Left colon (tissue), 2 donors: ENCODE measurements around the gene CCDC187. TPM values are rescaled to one million over a fixed set of nuclear protein-coding genes. Genes with fewer than 3 reads are reported as not detected.

ENCODE experiments used
- ATAC-seq: fragments of 200-7000 bp; cut with Tn5 transposase; one replicate; pipeline ENCODE4 v1.9.1; 2020; ENCODE audit warnings: mild to moderate bottlenecking, moderate library complexity
- DNase-seq, 2 donors: peaks; one replicate each; pipeline ENCODE4 v3.0.0-alpha.2; 2020
- intact Hi-C, 2 donors: fragments of 100-400 bp; cut with DNase I in 1 of 2; cut with micrococcal nuclease in 1 of 2; formaldehyde crosslinking; loops; one replicate each; pipeline versions ENCODE4 v1.11.2 to v1.14.0; 2022; cut with DNase I, micrococcal nuclease
- total RNA-seq, 2 donors: library from RNA; stranded (reverse); fragmentation: NEBNext Ultra II Directional; extraction: Animal tissue kit (Norgen Biotek cat#: 25700); gene quantifications; one replicate each; pipeline ENCODE4 v1.2.1, GENCODE V29; 2021
- donor health status: DM: no; HTN: no; CAD: no.
- donor health status: DM: yes; HTN: yes; CAD: no.

The CCDC187 gene
- total RNA-seq, 2 donors from 2014 or later = 0.52 to 0.67 TPM

DNA sequence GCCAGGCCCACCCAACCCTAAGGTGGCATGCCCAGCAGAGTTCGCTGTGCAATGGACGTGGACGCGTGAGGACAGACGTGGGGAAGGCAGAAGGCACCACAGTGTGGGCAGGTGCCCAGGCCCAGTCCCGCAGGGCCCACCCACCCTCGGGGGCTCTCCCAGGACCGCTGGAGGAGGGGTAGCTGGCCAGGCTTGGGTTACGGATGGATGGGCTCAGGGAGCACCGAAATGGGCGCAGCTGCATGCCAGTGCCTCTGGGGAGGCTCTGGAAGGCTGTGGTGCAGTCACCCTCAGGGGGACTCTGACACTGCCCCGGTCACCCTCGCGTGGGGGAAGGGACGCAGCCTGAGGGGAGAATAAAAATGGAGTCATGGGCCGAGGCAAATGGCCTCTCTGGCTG is 13.8 kb upstream of the CCDC187 start:
- no peak for ATAC-seq
- DNase-seq = no peak
- intact Hi-C loops = no loop called here

DNA sequence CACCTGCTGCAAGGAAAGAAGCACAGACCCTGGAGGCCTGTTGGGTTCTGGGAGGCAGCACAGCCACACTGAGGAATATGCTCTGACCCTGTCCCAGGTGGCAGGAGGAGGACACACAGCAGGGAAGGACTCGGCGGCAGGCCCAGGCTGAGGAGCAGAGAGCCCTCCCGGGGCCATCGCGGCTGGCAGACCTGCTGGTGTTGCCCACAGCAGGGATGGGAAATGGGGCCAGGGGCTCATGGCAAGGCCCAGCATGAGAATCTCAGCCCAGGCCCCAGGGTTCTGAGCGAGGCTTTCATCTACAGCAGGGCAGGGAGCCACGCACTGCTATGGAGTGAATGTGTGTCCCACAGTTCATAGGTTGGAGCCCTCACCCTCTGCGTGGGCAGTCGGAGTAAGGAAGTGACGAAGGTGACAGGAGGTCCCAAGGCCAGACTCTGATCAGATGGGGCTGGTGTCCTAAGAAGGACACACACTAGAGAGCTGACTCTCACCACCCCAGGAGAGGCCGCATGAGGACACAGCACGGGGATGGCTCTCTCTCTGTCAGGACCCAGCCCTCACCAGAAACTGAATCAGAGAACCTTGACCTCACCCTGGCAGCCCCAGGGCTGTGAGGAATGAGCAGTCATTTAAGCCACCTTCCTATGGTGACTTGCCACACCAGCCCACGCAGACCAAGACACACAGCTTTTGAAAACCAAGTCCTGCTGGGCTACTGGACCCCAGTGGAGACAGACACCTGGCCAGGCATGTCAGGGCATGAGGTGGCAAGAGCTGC is 13.2 kb upstream of the CCDC187 start:
- no peak for ATAC-seq

DNA sequence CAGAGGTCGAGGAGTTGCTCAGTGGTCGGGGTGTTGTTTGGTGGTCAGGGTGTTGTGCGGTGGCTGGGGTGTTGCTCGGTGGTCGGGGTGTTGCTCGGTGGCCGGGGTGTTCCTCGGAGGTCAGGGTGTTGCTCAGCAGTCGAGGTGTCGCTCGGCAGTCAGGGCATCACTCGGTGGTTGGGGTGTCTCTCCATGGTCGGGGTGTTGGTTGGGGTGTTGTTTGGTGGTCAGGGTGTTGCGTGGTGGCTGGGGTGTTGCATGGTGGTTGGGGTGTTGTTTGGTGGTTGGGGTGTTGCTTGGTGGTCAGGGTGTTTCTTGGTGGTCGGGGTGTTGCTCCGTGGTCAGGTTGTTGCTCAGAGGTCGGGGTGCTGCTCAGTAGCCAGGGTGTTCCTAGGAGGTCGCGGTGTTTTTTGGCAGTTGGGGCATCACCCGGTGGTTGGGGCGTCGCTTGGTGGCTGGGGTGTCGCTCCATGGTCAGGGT is 12.4 kb upstream of the CCDC187 start:
- DNase-seq (no peak), ATAC-seq (no peak)
- intact Hi-C loops = no loop called here

More for the DNA sequence above, 13.2 kb upstream of the CCDC187 start:
- intact Hi-C loops = no loop called here
- no peak for DNase-seq

DNA sequence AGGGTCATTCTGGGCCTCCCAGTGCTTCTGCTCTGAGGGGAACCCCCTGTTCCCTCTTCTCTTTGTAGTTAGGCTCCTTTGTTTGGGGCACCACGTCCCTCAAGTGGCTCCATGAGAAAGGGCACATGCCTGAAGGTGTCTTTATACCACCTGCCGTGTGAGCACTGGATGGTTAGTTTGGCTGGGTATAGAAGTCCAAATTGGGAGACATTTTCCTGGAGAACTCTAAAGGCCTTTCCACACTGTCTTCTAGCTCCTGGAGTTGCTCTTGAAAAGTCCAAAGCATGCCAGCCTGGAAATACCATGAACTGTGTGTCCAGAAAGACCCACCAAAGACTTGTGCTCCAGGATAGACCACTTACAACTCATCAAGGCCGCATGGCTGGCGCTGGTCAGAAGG is 11.1 kb upstream of the CCDC187 start:
- intact Hi-C loops = no loop called here
- no peak for ATAC-seq
- DNase-seq = no peak

DNA sequence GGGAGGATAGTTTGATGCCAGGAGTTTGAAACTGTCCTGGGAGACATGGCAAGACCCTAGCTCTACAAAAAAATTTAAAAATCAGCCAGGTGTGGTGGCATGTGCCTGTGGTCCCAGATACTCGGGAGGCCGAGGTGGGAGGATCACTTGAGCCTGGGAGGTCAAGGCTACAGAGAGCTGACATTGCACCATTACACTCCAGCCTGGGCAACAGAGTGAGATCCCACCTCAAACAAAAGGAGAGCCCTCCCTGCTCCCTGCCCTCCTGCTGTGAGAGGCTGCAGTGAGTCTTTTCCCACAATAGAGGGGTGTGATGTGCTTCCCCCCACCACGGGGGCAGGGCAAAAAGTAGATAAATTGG is 10.1 kb upstream of the CCDC187 start:
- DNase-seq = no peak
- intact Hi-C loops = no loop called here
- no peak for ATAC-seq

DNA sequence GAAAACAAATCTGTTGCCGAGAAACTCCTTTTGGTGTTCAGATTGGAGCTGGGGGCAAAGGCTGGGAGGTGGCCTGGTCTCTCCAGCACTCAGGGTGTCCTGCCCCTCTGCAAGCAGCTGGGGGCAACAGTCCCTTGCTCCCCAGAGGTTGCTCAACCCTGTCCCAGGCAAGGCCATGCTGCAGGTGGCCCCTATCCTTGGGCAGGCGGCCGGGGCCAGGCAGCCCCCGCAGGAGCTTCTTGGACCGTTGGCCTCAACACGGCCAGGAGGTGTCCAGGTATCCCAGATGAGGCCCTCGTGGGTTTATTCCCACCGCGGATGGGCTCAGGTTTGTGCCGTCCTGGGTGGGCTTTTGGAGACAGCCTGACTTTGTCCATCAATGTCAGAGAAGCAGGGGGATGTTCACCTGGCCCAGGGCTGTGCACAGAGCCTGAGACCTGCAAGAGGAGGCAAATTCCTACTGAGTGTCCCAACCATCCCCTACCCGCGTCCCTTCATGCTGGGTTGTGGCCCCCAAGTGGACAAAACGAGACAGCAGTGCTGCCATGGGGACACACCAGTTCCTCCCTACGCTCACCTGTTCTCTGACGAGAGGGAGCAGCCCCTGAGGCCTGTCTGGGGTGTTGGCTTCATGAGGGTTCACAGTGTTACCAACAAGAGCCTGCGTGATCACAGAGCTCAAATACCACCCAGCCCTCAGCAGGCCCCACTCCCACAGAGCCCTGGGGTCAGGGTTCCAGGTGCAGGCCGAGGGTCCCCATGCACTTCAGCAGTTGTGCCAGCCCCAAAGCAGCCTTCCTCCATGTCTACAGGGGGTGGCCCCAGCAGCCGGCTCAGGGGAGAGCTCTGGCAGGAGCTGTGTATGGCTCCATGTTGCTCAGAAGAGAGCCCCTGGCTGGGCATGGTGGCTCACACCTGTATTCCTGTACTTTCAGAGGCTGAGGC is 9.5 kb upstream of the CCDC187 start:
- DNase-seq (no peak), ATAC-seq (no peak)
- intact Hi-C loops = no loop called here

DNA sequence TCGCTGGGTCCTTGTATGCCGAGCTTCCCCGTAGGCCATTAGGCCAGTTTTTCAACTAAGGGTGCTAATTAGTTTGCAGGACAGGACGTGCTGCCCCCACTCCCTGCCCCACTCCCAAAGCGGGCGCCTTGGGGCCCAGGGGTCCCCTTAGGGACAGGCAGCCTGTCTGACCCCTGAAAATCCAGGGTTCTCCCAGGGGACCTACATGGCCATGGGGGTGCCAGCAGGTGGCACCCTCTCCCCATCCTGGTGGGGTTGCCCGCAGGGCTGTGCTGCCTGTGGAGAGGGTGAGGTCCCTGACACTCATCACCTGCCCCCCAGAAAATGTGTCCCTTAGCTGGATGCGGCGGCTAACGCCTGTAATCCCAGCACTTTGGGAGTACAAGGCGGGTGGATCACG is 8.5 kb upstream of the CCDC187 start:
- peak; percentile 35 for ATAC-seq
- intact Hi-C loops = no loop called here
- no peak for DNase-seq

DNA sequence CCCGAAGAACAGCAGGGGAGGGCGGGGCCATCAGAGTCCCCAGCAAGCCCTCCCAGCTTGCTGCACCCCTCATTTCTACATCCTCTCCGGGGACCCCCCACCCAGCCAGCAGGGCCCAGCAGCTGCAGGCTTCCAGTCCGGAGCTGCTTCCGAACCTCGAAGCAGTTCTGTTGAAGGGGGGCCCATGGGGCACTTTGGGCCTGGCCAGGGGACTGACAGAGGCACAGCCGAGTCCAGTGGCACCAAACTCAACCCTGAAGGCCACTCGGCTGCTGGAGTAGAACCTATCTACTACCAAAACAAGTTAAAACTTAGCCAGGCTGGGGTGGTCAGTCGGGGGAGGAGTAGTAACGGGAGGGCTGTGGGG is 8.1 kb upstream of the CCDC187 start:
- no peak for DNase-seq
- intact Hi-C loops = no loop called here
- ATAC-seq = no peak

DNA sequence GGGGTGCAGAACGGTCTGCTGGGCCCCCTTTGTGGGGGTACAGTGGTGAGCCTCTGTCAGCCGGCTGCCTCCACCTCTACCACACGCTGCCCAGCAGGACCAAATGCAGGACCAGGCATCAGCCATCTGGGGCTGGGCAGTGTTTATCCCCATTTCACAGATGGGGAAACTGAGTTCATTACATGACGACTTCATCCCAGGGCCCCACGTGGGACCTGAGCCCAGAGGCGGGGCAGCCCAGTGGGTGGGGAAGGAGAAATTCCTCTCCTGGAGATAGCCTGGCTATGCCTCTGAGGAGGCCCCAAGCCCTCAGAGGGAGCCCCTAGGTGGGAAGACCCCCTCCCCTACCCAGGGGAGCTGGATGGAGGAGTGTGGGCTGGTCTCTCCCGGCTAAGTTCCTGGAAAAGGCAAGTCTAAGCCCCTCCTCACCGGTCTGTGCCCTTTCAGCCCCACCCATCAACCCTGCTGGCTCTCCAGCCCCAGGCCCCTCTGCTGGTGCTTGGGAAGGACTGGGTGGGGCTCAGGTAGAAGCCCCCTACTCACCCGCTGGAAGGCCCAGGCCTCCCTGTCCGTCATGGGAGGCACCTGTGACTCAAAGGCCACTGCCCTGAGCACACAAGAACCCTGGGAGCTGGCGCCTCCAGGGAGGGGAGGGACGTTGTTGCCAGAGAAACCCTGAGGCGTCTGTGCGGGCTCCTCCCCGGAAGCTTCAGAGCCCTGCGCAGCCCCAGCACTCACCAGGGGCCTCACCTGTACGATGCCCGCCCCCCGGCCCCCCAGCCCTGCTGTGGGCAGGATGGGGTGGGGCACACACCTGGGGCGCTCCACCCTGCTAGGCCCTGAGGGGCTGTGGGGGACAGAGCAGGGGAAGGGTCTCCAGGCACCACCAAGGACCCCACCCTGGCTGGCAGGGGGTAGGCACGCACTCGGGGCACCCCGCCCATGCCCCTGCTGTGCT is 7.4 kb upstream of the CCDC187 start:
- ATAC-seq = peak; percentile 93
- peak; percentile 68 to 71 for DNase-seq
- intact Hi-C loops = no loop called here

DNA sequence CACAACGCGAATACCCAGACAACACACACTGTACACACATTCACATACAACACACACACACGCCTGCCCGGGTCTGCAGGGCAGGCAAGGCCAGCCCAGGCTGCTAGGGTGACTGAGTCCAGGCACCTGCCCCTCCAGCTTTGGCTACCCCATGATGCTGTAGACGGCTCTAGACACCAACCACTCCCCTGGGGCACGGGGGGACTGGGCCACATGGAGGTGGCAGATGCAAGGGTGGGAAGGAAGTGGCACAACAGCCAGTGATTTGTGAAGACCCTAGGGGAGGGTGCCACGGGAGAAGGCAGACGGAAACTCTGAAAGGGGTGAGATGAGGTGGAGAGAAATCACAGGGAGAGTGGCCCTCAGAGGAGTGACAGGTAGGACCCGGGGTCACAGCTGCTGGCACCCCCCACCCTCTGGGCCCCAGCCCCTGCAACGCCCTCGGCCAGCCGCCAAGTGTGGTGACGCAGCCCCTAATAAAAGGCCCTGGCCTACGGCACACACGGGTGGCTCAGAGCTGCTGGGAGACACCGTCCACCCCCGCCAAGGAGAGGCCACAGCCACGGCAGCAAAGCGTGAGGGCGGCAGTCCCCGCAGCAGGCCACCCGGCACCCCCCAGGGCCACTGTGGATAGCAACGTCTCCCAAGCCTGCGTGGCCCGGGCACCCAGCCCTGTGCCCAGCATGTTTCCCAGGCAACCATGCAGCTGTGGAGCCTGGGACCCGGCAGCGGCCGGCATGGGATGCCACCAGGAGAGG is 6.6 kb upstream of the CCDC187 start:
- ATAC-seq (peak; percentile 33), DNase-seq (no peak)
- intact Hi-C loops = no loop called here

DNA sequence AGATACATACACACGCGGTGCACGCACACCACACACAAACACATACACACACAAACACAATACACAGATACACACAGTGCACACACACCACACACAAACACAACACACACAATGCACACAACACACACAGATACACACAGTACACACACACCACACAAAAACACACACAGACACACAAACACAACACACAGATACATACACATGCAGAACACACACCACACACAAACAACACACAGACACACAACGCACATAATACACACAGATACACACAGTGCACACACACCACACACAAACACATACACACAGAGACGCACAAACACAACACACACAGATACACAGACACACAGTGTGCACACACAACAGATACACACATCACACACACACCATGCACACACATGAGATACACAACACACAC is 5.9 kb upstream of the CCDC187 start:
- ATAC-seq (no peak), DNase-seq (no peak)
- intact Hi-C loops = no loop called here

DNA sequence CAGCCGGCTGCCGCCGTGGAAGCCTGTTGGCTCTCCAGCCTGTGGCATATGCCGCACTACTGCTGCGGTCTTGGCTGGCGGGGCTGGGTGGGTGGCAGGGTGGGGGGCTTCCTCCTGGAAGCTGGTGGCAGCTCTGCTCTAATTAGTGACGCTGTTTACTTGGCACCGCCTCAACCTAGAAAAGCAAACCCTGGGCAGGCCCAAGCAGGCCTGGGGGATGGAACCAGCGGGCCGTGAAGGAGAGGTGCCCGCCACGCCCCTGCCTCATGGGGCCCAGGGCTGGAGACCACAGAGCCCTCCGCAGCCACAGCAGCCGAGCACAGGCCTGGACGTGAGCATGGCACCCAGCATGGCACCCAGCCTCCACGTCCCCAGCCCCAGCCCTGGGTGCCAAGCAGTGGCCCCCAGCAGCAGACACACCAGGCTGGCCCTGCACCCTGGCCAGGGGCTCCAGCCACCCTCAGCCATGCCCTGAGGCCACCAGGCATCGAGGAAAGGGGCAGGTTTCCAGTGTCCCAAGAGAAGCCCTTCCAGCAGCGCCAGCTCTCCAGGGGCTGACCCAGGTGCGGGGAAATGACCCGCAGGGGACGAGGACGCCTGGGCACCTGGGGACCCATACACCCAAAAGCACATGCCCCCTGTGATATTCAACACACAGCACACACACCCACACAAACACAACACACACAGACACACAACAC is 5.4 kb upstream of the CCDC187 start:
- no peak for ATAC-seq
- intact Hi-C loops = no loop called here
- DNase-seq = no peak

DNA sequence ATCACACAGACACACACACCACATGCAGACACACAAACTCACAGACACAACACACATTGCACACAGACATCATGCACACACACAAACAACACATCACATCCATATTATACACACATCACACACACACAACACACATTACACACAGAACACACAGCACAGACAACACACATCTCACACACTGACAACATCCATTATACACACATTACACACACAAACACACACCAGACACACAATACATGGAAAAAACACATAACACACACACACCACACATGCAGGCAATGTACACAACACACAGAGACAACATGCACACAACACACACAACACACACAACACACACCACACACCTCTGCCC is 4.8 kb upstream of the CCDC187 start:
- intact Hi-C loops = no loop called here
- no peak for DNase-seq
- ATAC-seq = no peak

DNA sequence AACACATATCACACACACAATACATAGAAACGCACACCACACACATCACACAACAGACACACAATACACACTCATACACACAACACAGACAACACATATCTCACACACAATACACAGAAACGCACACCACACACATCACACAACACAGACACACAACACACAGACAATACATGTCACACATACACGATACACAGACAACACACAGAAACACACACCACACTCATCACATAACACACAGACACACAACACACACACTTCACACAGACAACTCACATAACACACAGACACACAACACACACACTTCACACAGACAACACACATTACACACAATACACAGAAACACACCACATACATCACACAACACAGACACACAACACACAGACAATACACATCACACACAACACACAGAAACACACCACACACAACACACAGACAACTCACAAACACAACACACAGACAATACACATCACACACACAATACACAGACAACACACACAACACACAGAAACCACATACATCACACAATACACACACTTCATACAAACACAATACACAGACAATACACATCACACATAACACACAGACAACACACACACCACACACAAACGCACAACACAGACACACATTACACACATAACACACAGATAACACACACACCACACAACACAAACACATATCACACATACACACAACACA is 4.3 kb upstream of the CCDC187 start:
- intact Hi-C loops = no loop called here
- ATAC-seq = no peak
- no peak for DNase-seq

DNA sequence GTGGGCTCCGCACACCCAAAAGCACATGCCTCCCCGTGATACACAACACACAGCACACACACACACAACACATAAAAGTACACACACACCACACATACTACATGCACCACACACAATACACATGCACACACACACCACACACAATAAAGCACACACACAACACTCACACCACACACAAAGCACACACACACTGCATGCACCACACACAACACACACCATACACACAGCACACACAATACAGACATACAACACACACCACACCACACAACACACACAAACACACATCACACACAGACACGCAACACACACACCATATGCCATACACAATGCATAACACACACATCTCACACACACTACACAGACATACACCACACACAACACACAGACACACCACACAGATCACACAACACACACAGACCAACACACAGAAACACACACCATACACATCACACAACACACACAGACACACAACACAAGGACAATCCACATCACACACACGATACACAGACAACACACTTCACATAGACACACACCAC is 3.4 kb upstream of the CCDC187 start:
- intact Hi-C loops = no loop called here
- DNase-seq (no peak), ATAC-seq (no peak)

DNA sequence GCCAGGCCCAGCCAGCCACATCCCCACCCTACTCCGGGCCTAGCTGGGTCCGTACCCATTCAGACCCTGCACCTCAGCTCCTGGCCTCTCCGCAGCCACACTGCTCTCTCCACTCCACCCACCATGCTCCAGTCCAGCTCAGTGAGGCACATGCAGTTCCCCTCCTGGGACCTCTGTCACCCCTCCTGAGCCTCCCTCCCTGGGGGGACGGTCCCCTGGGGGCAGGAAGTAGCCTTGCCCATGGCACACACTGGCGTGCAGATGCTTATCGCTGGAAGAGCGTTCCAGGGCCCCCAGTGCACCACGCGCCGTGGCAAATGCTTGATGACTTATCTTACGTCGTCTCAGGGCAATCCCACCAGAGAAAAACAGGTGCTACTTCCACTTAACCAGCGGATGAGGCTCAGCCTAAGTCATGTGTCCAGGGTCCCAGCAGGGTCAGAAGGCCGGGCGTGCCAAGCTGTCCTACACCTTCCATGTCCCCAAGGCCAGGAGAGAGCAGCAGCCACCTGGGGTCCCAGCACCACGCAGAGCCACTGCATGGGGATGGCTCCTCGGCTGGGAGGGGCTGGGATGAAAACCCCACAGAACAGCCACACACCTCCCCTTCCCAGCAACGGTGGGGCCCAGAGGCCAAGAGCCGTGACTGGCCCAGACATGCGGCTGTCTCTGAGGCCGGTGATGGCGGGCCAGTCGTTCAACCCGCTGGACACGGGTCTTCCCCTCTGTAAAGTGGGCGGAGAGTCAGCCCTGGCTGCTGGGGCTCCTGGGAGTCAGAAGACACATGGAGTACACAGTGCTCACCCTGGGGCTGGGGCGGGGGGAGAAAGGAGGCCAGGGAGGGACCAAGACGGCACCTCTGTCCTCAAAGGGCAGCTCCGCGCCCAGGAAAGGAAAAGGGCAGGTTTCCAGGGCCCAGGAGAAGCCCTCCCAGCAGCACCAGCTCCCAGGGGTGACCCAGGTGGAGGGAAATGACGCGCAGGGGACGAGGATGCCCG is 2.6 kb upstream of the CCDC187 start:
- DNase-seq = no peak
- ATAC-seq = no peak
- intact Hi-C loops = no loop called here
